ENCODE results near the gene MAP4K4. TPM values are rescaled to one million over a fixed set of nuclear protein-coding genes. Genes with fewer than 3 reads are reported as not detected.

MAP4K4 gene
- total and polyA plus RNA-seq, 5 donors from 2014 or later = 6.7 to 179 (median 14.7) TPM

DNA sequence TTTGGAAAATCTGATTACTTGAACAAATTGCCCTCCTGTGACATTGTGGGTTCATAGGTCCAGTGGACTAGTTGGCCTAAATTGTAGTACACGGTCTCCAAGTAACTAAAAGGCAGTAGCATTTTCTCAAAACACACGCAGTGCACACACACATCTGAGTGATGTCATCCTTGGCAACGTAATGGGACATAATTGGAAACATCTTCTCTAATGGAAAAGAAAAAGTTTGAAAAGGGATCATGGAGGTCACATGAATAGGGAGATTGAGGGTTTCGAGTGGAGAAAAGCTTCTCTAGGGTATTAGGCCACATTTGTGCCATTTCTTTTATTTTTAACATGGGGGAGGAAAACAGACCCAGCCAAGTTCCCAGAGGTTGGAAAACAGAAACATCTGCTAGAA lies 93.3 kb downstream of the MAP4K4 start:
- Mint-ChIP-seq H3K4me3 (no peak overlapping the region), H3K4me1 (peaks cover 55 to 89% (median 71%) of the 10 kb centered on the region in 4 donors), H3K27me3 (no peaks in the 10 kb centered on the region), H3K27ac (peak overlapping the region in 1 of 3 donors; percentile 72), H3K36me3 (peaks cover 14% of the 10 kb centered on the region), H3K9me3 (no peaks in the 10 kb centered on the region)
- H3K27ac ChIP-seq (ENCODE audit: insufficient read depth, low read length, poor library complexity, severe bottlenecking) = no peak overlapping the region
- H3K36me3 ChIP-seq (ENCODE audit: control insufficient read depth, insufficient read depth, low read length) = peaks cover 11% of the 10 kb centered on the region
- H3K27me3 ChIP-seq (ENCODE audit: control insufficient read depth, insufficient read depth, low read length) = no peaks in the 10 kb centered on the region
- no peak for ATAC-seq (ENCODE audit: low read depth in 2 of 2)
- no peak overlapping the region for H3K4me3 ChIP-seq (ENCODE audit: low read depth, low read length)
- no peaks in the 10 kb centered on the region for H3K9me3 ChIP-seq (ENCODE audit: control insufficient read depth in 2 of 2, low read length in 2 of 2)
- DNase-seq = no peak
- peaks cover 8% of the 10 kb centered on the region for H3K4me1 ChIP-seq (ENCODE audit: control insufficient read depth, insufficient read depth, low read length, poor library complexity, severe bottlenecking)

DNA sequence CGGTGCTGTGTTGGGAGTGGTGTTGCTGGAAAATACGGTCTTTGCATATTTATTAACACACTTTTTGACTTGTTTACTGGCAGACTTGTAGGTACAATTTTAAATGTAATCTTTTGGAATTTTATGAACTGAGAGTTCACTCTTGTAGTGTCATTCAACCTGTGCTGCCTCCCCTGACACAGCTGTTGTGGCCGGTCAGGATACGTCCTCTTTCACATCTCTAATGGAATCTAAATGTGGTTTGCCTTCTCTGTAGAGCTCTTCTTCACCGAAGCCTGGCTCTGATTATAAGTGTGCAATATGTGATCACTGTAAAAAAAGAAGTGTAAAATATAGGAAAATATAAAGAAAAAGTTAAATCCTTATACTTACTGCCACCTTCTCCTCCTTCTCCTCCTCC lies 94.7 kb downstream of the MAP4K4 start:
- H3K4me3 ChIP-seq (ENCODE audit: low read depth, low read length) = no peak overlapping the region
- no peaks in the 10 kb centered on the region for H3K27me3 ChIP-seq (ENCODE audit: control insufficient read depth, insufficient read depth, low read length)
- H3K9me3 ChIP-seq (ENCODE audit: control insufficient read depth in 2 of 2, low read length in 2 of 2) = no peaks in the 10 kb centered on the region
- peaks cover 14% of the 10 kb centered on the region for H3K36me3 Mint-ChIP-seq
- H3K36me3 ChIP-seq (ENCODE audit: control insufficient read depth, insufficient read depth, low read length) = peaks cover 11% of the 10 kb centered on the region
- no peak overlapping the region for H3K27ac ChIP-seq (ENCODE audit: insufficient read depth, low read length, poor library complexity, severe bottlenecking)
- DNase-seq (no peak), ATAC-seq (ENCODE audit: low read depth in 2 of 2) (no peak)
- peaks cover 49 to 89% (median 71%) of the 10 kb centered on the region in 4 donors for H3K4me1 Mint-ChIP-seq
- H3K27ac Mint-ChIP-seq = no peak overlapping the region
- H3K27me3 Mint-ChIP-seq = no peaks in the 10 kb centered on the region
- no peak overlapping the region for H3K4me3 Mint-ChIP-seq
- H3K4me1 ChIP-seq (ENCODE audit: control insufficient read depth, insufficient read depth, low read length, poor library complexity, severe bottlenecking) = peaks cover 8% of the 10 kb centered on the region
- no peaks in the 10 kb centered on the region for H3K9me3 Mint-ChIP-seq

DNA sequence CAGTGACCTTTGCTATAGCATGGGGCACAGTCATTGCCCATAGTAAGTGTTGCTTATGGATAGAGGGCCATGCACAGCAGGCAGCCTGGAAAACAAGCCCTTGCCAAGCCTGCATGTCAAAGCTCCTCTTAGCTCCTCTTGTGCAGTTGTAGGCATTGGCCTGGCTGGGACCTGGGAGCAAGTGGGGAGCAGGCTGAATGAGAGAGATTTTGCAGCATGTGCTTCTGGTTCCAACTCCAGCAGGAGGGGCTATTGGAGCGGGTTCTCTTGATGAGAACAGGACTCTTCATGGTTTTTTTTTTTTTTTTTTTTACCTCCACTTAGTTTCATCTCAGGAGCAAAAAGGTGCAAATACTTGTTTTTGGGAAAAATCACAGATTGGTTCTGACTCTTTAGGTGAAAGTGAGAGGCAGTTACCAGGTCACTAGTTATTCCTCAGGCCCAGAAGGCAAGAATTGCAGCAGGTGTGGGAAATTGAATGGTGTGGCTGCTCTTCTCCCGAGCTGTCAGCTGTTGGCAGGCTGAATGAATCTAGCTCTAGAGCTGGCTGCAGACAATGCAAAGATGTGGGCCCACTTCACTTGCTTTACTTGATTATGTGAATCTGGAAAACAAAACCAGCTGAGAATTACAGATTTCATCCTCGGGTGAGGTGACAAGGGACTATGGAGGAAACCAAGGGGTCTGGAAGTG lies 95.9 kb downstream of the MAP4K4 start:
- no peaks in the 10 kb centered on the region for H3K27me3 Mint-ChIP-seq
- Histone ChIP-seq H3K9me3 (ENCODE audit: control insufficient read depth in 2 of 2, low read length in 2 of 2) (no peaks in the 10 kb centered on the region), H3K27ac (ENCODE audit: insufficient read depth, low read length, poor library complexity, severe bottlenecking) (no peak overlapping the region), H3K27me3 (ENCODE audit: control insufficient read depth, insufficient read depth, low read length) (no peaks in the 10 kb centered on the region), H3K4me3 (ENCODE audit: low read depth, low read length) (no peak overlapping the region), H3K36me3 (ENCODE audit: control insufficient read depth, insufficient read depth, low read length) (peaks cover 11% of the 10 kb centered on the region), H3K4me1 (ENCODE audit: control insufficient read depth, insufficient read depth, low read length, poor library complexity, severe bottlenecking) (peaks cover 6% of the 10 kb centered on the region)
- no peaks in the 10 kb centered on the region for H3K9me3 Mint-ChIP-seq
- peak overlapping the region in 2 of 3 donors; percentile 53 to 60 for H3K27ac Mint-ChIP-seq
- peaks cover 45 to 81% (median 65%) of the 10 kb centered on the region in 4 donors for H3K4me1 Mint-ChIP-seq
- peak overlapping the region in 1 of 4 donors; percentile 15 for H3K4me3 Mint-ChIP-seq
- ATAC-seq (ENCODE audit: low read depth in 2 of 2) (no peak), DNase-seq (no peak)
- peaks cover 14% of the 10 kb centered on the region for H3K36me3 Mint-ChIP-seq

DNA sequence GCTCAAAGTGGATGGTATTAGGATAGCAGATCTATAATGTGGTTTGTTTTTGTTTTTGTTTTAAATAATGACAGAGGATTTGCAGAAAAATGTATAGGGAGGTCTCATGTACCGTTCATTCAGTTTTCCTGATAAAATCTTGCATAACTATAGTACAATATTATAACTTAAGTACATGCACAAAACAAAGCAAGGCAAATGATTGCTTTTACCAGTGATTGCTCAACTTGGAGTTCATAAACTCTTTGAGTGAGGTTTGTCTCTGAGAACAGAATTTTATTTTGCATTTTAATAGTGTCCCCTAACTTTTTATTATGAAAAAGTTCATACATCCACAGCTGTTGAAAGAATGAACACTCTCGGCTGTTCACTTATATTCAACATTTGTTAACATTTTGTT lies 96.6 kb downstream of the MAP4K4 start:
- Histone ChIP-seq H3K27ac (ENCODE audit: insufficient read depth, low read length, poor library complexity, severe bottlenecking) (no peak overlapping the region), H3K27me3 (ENCODE audit: control insufficient read depth, insufficient read depth, low read length) (no peaks in the 10 kb centered on the region), H3K36me3 (ENCODE audit: control insufficient read depth, insufficient read depth, low read length) (peaks cover 11% of the 10 kb centered on the region), H3K4me1 (ENCODE audit: control insufficient read depth, insufficient read depth, low read length, poor library complexity, severe bottlenecking) (peaks cover 6% of the 10 kb centered on the region), H3K9me3 (ENCODE audit: control insufficient read depth in 2 of 2, low read length in 2 of 2) (no peaks in the 10 kb centered on the region), H3K4me3 (ENCODE audit: low read depth, low read length) (no peak overlapping the region)
- Mint-ChIP-seq H3K27ac (peak overlapping the region in 1 of 3 donors; percentile 60), H3K36me3 (peaks cover 14% of the 10 kb centered on the region), H3K4me3 (no peak overlapping the region), H3K4me1 (peaks cover 40 to 81% (median 64%) of the 10 kb centered on the region in 4 donors), H3K27me3 (no peaks in the 10 kb centered on the region), H3K9me3 (no peaks in the 10 kb centered on the region)
- ATAC-seq (ENCODE audit: low read depth in 2 of 2) (no peak), DNase-seq (no peak)

DNA sequence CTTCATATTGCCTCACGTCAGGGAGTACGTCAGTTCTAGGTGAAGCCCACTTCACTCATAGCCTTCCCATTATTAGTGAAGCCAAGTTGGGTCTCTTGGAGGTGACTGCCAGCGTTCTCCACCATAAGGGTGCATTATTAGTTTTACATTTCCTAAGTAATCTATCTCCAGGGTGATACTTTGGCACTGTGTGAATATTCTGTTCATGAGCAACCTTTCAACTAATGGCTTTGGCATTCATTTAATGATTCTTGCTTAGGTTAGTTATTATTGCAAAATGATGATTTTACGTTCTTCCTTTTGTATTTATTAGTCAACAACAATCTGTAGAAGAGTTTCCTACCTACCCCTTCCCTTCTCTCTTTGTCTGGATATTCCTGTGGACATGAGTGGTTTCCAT lies 97.5 kb downstream of the MAP4K4 start:
- no peaks in the 10 kb centered on the region for H3K27me3 Mint-ChIP-seq
- no peak overlapping the region for H3K4me3 Mint-ChIP-seq
- H3K9me3 Mint-ChIP-seq = no peaks in the 10 kb centered on the region
- peaks cover 38 to 80% (median 68%) of the 10 kb centered on the region in 4 donors for H3K4me1 Mint-ChIP-seq
- Histone ChIP-seq H3K27me3 (ENCODE audit: control insufficient read depth, insufficient read depth, low read length) (no peaks in the 10 kb centered on the region), H3K36me3 (ENCODE audit: control insufficient read depth, insufficient read depth, low read length) (peaks cover 11% of the 10 kb centered on the region), H3K4me1 (ENCODE audit: control insufficient read depth, insufficient read depth, low read length, poor library complexity, severe bottlenecking) (peaks cover 6% of the 10 kb centered on the region), H3K9me3 (ENCODE audit: control insufficient read depth in 2 of 2, low read length in 2 of 2) (no peaks in the 10 kb centered on the region), H3K4me3 (ENCODE audit: low read depth, low read length) (no peak overlapping the region), H3K27ac (ENCODE audit: insufficient read depth, low read length, poor library complexity, severe bottlenecking) (no peak overlapping the region)
- no peak for ATAC-seq (ENCODE audit: low read depth in 2 of 2)
- no peak overlapping the region for H3K27ac Mint-ChIP-seq
- peaks cover 14% of the 10 kb centered on the region for H3K36me3 Mint-ChIP-seq
- no peak for DNase-seq

DNA sequence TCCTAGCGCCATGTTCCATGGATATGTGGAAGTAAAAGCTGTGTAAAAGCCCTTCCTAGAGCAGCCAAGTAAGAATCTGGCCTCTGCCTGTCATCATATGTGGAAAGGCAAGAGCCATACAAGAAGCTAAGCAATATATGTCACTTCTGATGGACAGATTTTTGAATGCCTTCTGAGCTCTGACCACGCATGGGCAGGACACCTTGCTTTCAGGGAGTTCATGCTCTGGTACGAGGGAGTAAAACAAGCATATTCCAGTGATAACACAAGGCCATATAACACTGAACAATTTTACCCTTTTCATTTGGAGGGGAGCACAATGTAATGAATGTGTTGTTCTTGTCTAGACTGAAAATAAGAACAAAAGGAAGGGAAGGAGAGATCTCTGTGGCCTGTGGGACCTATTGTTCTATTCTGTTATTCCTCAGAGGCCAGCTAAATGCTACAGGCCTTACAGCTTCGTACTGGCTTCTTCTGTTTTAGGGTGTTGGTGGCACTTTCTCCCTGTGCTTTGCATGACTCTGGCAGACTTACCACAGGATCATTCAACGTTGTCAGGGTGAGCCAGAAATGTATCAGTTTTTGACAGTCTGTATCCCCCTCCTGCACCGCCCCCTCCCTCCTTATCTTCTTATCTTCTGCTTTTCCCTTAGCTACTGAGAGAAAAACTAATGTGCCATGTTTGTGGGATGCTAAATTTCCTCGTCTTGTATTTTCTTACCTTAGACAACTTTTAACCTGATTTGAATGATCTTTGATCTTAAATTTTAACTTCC lies 99.5 kb downstream of the MAP4K4 start:
- ATAC-seq (ENCODE audit: low read depth in 2 of 2) (no peak), DNase-seq (no peak)
- Histone ChIP-seq H3K36me3 (ENCODE audit: control insufficient read depth, insufficient read depth, low read length) (peaks cover 3% of the 10 kb centered on the region), H3K4me3 (ENCODE audit: low read depth, low read length) (no peak overlapping the region), H3K9me3 (ENCODE audit: control insufficient read depth in 2 of 2, low read length in 2 of 2) (no peaks in the 10 kb centered on the region), H3K27ac (ENCODE audit: insufficient read depth, low read length, poor library complexity, severe bottlenecking) (no peak overlapping the region), H3K27me3 (ENCODE audit: control insufficient read depth, insufficient read depth, low read length) (no peaks in the 10 kb centered on the region), H3K4me1 (ENCODE audit: control insufficient read depth, insufficient read depth, low read length, poor library complexity, severe bottlenecking) (peaks cover 6% of the 10 kb centered on the region)
- no peak overlapping the region for H3K4me3 Mint-ChIP-seq
- peaks cover 30 to 83% (median 65%) of the 10 kb centered on the region in 4 donors for H3K4me1 Mint-ChIP-seq
- H3K9me3 Mint-ChIP-seq = no peaks in the 10 kb centered on the region
- H3K27ac Mint-ChIP-seq = peak overlapping the region in 1 of 3 donors; percentile 69
- H3K27me3 Mint-ChIP-seq = no peaks in the 10 kb centered on the region
- H3K36me3 Mint-ChIP-seq = no peaks in the 10 kb centered on the region

DNA sequence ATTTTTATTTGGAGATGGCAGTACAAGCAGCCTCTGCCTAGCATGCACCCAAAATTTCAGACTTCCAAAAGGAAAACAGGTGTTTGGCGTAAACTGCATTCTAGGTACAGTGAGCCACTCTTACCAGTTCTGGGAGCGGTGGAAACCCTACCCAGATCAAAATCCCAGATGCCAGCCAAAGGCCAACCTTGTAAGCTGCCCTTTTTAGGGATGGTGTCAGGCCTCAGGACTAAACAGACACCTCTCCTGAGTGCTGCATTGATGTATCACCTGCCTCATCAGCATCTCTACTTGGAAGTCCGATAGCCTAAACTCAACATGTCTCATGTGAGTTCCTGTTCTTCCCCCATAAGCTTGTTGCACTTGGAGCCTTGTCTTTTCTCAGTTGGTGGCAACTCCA lies 104.0 kb downstream of the MAP4K4 start:
- H3K4me1 ChIP-seq (ENCODE audit: control insufficient read depth, insufficient read depth, low read length, poor library complexity, severe bottlenecking) = peaks cover 21% of the 10 kb centered on the region
- no peaks in the 10 kb centered on the region for H3K9me3 ChIP-seq (ENCODE audit: control insufficient read depth in 2 of 2, low read length in 2 of 2)
- H3K4me1 Mint-ChIP-seq = peaks cover 25 to 84% (median 64%) of the 10 kb centered on the region in 4 donors
- H3K27me3 ChIP-seq (ENCODE audit: control insufficient read depth, insufficient read depth, low read length) = no peaks in the 10 kb centered on the region
- peak overlapping the region in 2 of 3 donors; percentile 64 to 81 for H3K27ac Mint-ChIP-seq
- no peak overlapping the region for H3K4me3 Mint-ChIP-seq
- peaks cover 10% of the 10 kb centered on the region for H3K36me3 ChIP-seq (ENCODE audit: control insufficient read depth, insufficient read depth, low read length)
- no peaks in the 10 kb centered on the region for H3K36me3 Mint-ChIP-seq
- ATAC-seq (ENCODE audit: low read depth in 2 of 2) = no peak
- no peak for DNase-seq
- H3K9me3 Mint-ChIP-seq = no peaks in the 10 kb centered on the region
- no peaks in the 10 kb centered on the region for H3K27me3 Mint-ChIP-seq
- no peak overlapping the region for H3K4me3 ChIP-seq (ENCODE audit: low read depth, low read length)
- no peak overlapping the region for H3K27ac ChIP-seq (ENCODE audit: insufficient read depth, low read length, poor library complexity, severe bottlenecking)

Measured in CD4-positive, CD25-positive, alpha-beta regulatory T cell (primary cell).